Liver (tissue), 3 donors: Measurements from ENCODE around the gene PGPEP1.

ENCODE experiments used
- CTCF ChIP-seq: fragments of 150-350 bp; IDR thresholded peaks from 2 replicates; pipeline ENCODE4 v1.5.1; 2017; ENCODE audit warnings: improper control_type of control experiment, low read depth, low read length; ENCODE audit not compliant: missing input control
- GABPA ChIP-seq, 2 donors: IDR thresholded peaks in 1 of 2; conservative IDR thresholded peaks in 1 of 2; 2 replicates each; pipeline ENCODE4 v1.6.1; 2016; ENCODE audit warnings: antibody characterized with exemption in 2 of 2, mild to moderate bottlenecking in 1 of 2, moderate library complexity in 1 of 2
- HNF4G ChIP-seq: IDR thresholded peaks from 2 replicates; pipeline ENCODE4 v1.6.1; 2016; ENCODE audit warnings: antibody characterized with exemption
- JUND ChIP-seq, 2 donors: IDR thresholded peaks; 2 replicates each; pipeline ENCODE4 v1.6.1; 2016; ENCODE audit warnings: antibody characterized with exemption in 2 of 2
- MAX ChIP-seq: IDR thresholded peaks from 2 replicates; pipeline ENCODE4 v1.6.1; 2016; ENCODE audit warnings: antibody characterized with exemption
- RAD21 ChIP-seq, 2 donors: IDR thresholded peaks; 2 replicates each; pipeline ENCODE4 v1.6.1; 2016; ENCODE audit warnings: antibody characterized with exemption in 2 of 2, mild to moderate bottlenecking in 2 of 2
- REST ChIP-seq: IDR thresholded peaks from 2 replicates; pipeline ENCODE4 v1.6.1; 2016; ENCODE audit warnings: antibody characterized with exemption, mild to moderate bottlenecking
- TAF1 ChIP-seq: conservative IDR thresholded peaks from 2 replicates; pipeline ENCODE4 v1.6.1; 2016; ENCODE audit warnings: antibody characterized with exemption, mild to moderate bottlenecking
- YY1 ChIP-seq: IDR thresholded peaks from 2 replicates; pipeline ENCODE4 v1.6.1; 2016; ENCODE audit warnings: antibody characterized with exemption, mild to moderate bottlenecking
- donor health status: healthy.
- donor health status: healthy.

GRCh38 chr19:18384775-18385174 is 44.4 kb downstream of the PGPEP1 start:
- no peak for TF ChIP-seq CTCF
- TF ChIP-seq YY1: no peak
- no peak for TF ChIP-seq HNF4G
- no peak for TF ChIP-seq TAF1
- TF ChIP-seq MAX: no peak
- no peak for TF ChIP-seq RAD21 (IDR thresholded peaks at IDR 0.05)
- no peak for TF ChIP-seq REST
- TF ChIP-seq JUND (IDR thresholded peaks at IDR 0.05): no peak
- no peak for TF ChIP-seq GABPA (IDR thresholded peaks at IDR 0.05 in 1 of 2, conservative IDR thresholded peaks at IDR 0.05 in 1 of 2)
